NCI-H1930 (cell line): ENCODE results near the gene LYSMD1.

Source experiments
- DNase-seq, 2 experiments: peaks; one replicate each; lab custom pipeline; 2025; lab: John Stamatoyannopoulos, UW

Gene LYSMD1

GRCh38 chr1:151142411-151143056 lies 23.2 kb downstream of the LYSMD1 start:
- DNase-seq = no peak

- no peak for DNase-seq
These were observed 27.9 kb downstream of the LYSMD1 start for GRCh38 chr1:151137789-151138188.

GRCh38 chr1:151135433-151136385 lies 30.0 kb downstream of the LYSMD1 start:
- DNase-seq = no peak

DNA sequence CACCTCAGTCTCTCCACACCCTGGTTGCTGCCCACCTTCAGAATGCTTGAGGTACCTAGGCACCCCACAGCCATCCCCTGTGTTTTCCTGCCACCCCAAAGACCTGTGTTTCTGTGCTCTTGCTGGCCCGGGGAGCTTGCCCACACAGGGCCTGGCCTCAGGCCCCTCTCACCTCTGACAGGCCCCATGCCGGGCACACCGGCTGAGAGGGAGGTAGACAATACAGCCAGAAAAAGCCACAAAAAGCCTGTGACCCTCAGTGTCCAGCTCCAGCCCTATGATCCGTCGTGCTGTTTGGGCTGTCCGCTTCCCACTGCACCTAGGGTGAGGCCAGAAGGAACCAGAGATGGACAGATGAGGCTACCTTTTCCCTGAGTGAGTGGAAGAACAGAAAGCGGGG lies 30.7 kb downstream of the LYSMD1 start:
- no peak for DNase-seq

DNA sequence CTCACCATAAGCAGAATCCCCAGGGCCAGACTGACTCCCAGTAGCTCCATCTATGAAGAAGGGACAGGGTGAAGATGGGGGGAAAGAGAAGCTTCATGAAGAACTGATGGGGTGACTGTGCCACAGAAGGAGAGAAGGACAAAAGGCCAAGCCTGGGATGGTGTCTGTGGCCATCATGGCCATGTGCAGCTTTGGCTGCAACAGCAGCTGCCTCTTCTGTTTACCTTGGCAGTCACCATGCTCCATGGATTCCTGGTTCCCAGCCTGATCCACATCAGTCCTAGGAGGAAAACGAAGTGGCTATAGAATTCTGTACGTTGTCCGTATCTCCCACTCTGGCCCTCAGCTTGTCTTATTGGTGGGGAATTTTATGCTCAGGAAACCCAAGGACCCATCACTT lies 31.3 kb downstream of the LYSMD1 start:
- DNase-seq = no peak

DNA sequence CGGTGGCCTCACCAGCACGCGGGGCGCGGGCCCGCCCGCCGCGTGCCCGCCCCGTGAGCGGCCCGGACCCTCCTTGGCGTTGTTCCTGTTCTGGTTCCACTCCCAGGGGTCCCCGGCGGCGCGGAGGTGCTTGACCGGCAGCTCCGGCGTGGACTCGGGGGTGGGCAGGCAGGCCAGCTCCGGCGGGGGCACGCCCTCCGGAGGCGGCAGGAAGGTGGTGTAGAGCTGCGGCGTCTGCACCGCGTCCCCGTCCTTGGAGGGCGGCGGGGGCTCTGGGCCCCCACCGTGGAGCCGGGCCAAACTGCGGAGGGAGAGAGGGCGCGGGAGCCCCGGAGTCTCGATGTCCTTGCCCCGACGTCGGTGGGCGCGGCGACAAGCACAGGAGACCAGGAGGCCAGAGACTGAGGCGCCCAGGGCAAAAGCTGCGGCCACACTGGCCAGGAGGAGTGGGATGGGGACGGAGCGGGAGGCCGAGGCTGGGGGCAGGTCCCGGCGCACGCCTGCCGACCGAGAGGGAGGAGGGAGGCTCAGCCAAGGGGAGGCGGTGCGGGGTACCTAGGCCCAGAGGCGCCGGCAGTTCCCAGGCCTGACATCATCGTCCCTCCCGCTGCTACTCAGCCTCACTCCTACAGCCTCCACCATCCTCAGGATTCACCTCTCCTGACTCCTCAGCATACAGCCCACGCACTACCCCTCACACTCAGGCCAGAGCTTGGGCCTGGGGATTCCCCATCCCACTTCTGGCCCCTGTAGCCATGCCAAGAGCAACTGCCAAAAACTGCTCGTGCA lies 32.5 kb downstream of the LYSMD1 start:
- DNase-seq = no peak

DNA sequence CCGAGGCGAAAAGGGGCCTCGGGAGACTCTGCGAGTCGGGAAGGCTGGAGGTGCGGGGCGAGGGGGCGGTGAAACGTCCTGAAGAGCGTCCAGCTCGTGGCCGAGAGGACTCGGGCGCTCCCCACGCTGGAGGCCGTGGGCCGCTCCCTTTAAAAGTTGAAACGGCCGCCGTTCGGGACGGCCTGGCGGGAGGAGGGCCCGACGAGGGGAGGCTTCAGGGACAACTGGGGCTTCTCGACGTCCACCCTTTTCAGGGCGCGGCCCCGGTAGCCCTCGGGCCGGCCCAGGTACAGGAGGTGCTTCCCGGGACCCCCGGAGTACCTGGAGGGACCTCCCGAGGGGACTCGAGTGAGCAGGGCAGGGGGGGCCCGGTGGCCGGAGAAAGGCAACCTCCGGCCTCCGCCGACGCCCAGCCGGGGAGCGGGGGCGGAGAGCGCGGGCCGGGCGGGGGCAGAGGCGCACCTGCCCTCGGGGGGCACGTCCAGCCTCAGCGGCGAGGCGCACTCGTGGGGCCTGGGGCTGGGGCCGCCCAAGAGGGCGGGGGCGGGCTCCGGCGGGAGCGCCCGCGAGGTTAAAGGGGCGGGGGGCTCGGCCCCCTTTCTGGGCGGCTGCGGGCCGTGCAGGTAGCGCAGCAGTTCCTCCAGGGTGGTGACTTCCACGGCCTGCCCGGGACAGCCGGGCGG lies 33.2 kb downstream of the LYSMD1 start:
- DNase-seq = no peak

DNA sequence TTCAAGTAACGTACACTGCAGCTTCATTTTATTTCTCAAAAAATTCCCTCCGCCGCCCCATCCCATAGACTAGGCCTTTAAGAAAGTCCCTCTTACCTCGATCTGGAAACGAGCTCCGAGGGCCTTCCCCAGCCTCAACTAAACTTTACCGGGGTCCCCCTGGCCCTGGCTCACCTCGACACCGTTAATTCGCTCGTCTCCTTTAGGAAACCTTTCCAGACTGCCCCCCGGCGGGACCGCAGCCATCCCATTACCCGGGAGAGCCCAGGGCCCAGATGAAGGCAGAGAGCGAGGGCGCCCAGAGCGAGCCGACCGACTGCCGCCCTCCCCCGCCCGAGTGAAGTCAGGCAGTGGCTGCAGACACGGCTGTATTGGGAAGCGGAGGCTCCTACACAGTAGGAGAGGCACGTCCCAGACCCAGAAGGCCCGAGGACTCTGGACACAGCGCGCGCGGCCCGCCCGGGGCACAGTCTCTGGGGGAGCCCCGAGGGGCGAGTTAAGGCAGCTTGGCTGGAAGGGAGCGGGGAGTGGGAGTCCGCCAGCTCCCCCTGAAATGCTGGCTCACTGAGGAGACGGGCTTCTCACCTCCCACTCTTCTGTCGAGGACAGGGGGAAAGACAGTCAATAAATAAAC lies 33.9 kb downstream of the LYSMD1 start:
- no peak for DNase-seq

- peak; percentile 87 to 88 for DNase-seq
These were observed 34.6 kb downstream of the LYSMD1 start for GRCh38 chr1:151130987-151131586.

GRCh38 chr1:151128800-151129199 lies 36.9 kb downstream of the LYSMD1 start:
- DNase-seq = no peak

- DNase-seq = no peak
These were observed 40.8 kb downstream of the LYSMD1 start for GRCh38 chr1:151124763-151125403.

DNA sequence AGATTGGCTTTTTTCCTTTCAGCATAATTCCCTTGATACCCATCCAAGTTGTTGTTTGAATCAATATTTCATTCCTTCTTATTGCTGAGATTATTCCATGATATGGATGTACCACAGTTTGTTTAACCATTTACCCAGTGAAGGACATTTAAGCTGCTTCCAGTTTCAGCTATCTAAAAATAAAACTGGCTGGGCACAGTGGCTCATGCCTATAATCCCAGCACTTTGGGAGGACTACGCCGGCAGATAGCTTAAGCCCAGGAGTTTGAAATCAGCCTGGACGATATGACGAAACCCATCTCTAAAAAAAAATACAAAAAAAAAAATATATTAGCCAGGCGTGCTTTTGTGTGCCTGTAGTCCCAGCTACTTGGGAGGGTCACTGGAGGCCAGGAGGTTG lies 51.8 kb downstream of the LYSMD1 start:
- no peak for DNase-seq
